Mesendoderm (in vitro differentiated cells): ENCODE results near the gene CAPS2.

Experiments used
- DNase-seq: peaks from one replicate; pipeline ENCODE4 v3.0.0; 2013
- H2AK5ac ChIP-seq: 2 replicates; pipeline ENCODE4 v1.6.1; 2013; ENCODE audit warnings: low read length, inconsistent platforms
- H2BK120ac ChIP-seq: 2 replicates; pipeline ENCODE4 v1.6.1; 2013; ENCODE audit warnings: low read depth, mild to moderate bottlenecking, low read length, moderate library complexity, mixed read lengths
- H2BK15ac ChIP-seq: replicated peaks from 2 replicates; pipeline ENCODE4 v1.6.1; 2013; ENCODE audit warnings: low read depth, mild to moderate bottlenecking, moderate library complexity
- H2BK5ac ChIP-seq: 2 replicates; pipeline ENCODE4 v1.6.1; 2013; ENCODE audit warnings: low read length, inconsistent platforms
- H3K18ac ChIP-seq: 2 replicates; pipeline ENCODE4 v1.6.1; 2013; ENCODE audit warnings: mild to moderate bottlenecking, low read length, mixed read lengths
- H3K23ac ChIP-seq: one replicate; pipeline ENCODE4 v1.6.1; 2013; ENCODE audit warnings: low read length
- H3K27ac ChIP-seq: 2 replicates; pipeline ENCODE4 v1.5.1; 2013; ENCODE audit warnings: low read depth, mild to moderate bottlenecking, inconsistent platforms, low read length, moderate library complexity
- H3K27me3 ChIP-seq: 2 replicates; pipeline ENCODE4 v1.6.1; 2013; ENCODE audit warnings: low read length, control low read depth, mild to moderate bottlenecking, inconsistent platforms; ENCODE audit not compliant: insufficient read depth, poor library complexity
- H3K36me3 ChIP-seq: 2 replicates; pipeline ENCODE4 v1.6.1; 2013; ENCODE audit warnings: low read length, inconsistent platforms; ENCODE audit not compliant: control insufficient read depth, insufficient read depth
- H3K4ac ChIP-seq: one replicate; pipeline ENCODE4 v1.6.1; 2013; ENCODE audit warnings: low read depth, mild to moderate bottlenecking, low read length, moderate library complexity
- H3K4me1 ChIP-seq: 2 replicates; pipeline ENCODE4 v1.6.1; 2013; ENCODE audit warnings: low read depth, low read length, inconsistent platforms; ENCODE audit not compliant: control insufficient read depth
- H3K4me2 ChIP-seq: 2 replicates; pipeline ENCODE4 v1.6.1; 2013; ENCODE audit warnings: low read length
- H3K4me3 ChIP-seq: 2 replicates; pipeline ENCODE4 v1.5.1; 2013; ENCODE audit warnings: mild to moderate bottlenecking, low read length
- H3K56ac ChIP-seq: one replicate; pipeline ENCODE4 v1.6.1; 2013; ENCODE audit warnings: low read length
- H3K79me1 ChIP-seq: 2 replicates; pipeline ENCODE4 v1.6.1; 2013; ENCODE audit warnings: low read length, inconsistent platforms
- H3K79me2 ChIP-seq: 2 replicates; pipeline ENCODE4 v1.6.1; 2013; ENCODE audit warnings: mild to moderate bottlenecking, low read length; ENCODE audit not compliant: control insufficient read depth, insufficient read depth
- H3K9ac ChIP-seq: 2 replicates; pipeline ENCODE4 v1.6.1; 2013; ENCODE audit warnings: low read length, inconsistent platforms
- H4K5ac ChIP-seq: one replicate; pipeline ENCODE4 v1.6.1; 2013; ENCODE audit warnings: low read length
- H4K8ac ChIP-seq: one replicate; pipeline ENCODE4 v1.6.1; 2013; ENCODE audit warnings: low read depth, mild to moderate bottlenecking, control low read depth, low read length, moderate library complexity
- WGBS: extraction: QIAGEN DNeasy Blood & Tissue Kit; methylation state at CpG from one replicate; pipeline ENCODE4 v1.1.7; 2013; ENCODE audit warnings: low lambda C conversion rate, missing lambda C conversion rate; ENCODE audit not compliant: insufficient coverage; ENCODE audit errors: extremely low coverage; 5-methylcytosine and 5-hydroxymethylcytosine counted together

The CAPS2 gene

GRCh38 chr12:75259143-75259542 lies 71.0 kb downstream of the CAPS2 start:
- WGBS: no CpG with 5 or more reads among the region's 1 CpG
- Histone ChIP-seq H3K4ac (no peak overlapping the region), H3K18ac (no peak overlapping the region), H3K4me1 (no peaks in the 10 kb centered on the region), H3K4me3 (no peak overlapping the region), H2BK120ac (no peak overlapping the region), H3K27me3 (no peaks in the 10 kb centered on the region), H3K27ac (no peak overlapping the region), H2AK5ac (no peak overlapping the region), H3K4me2 (no peak overlapping the region), H3K79me2 (no peaks in the 10 kb centered on the region), H2BK5ac (no peak overlapping the region), H4K5ac (no peak overlapping the region), H2BK15ac (no peak overlapping the region), H3K9ac (no peak overlapping the region), H3K36me3 (no peaks in the 10 kb centered on the region), H3K56ac (no peak overlapping the region), H3K79me1 (no peaks in the 10 kb centered on the region), H4K8ac (no peak overlapping the region), H3K23ac (no peak overlapping the region)
- peak; percentile 4 for DNase-seq

DNA sequence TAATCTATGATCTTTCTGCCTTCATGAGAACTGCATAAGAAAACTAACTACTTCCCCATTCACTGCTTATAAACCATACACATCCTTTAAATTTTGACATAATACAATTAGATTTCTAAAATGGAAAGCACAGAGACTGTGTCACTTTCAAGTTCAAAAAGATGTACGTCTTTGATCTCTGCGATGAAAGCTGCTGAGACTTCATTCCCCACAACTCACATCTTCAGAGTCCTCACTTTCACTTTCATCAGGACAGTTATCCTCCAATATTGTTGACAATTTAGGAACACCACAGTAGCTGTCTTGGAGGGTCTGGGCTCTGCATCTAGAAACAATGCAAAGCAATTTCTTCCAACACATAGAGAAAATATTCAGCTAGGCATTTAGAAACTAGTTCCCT lies 72.6 kb downstream of the CAPS2 start:
- H3K23ac ChIP-seq: no peak overlapping the region
- no peak overlapping the region for H2AK5ac ChIP-seq
- H3K27ac ChIP-seq: no peak overlapping the region
- no peak overlapping the region for H3K4me2 ChIP-seq
- H4K5ac ChIP-seq: no peak overlapping the region
- no peak overlapping the region for H2BK120ac ChIP-seq
- H3K36me3 ChIP-seq: no peaks in the 10 kb centered on the region
- no peak overlapping the region for H3K9ac ChIP-seq
- no peak overlapping the region for H3K18ac ChIP-seq
- H3K56ac ChIP-seq: no peak overlapping the region
- no peaks in the 10 kb centered on the region for H3K79me1 ChIP-seq
- H3K4me3 ChIP-seq: no peak overlapping the region
- H2BK5ac ChIP-seq: no peak overlapping the region
- no peak overlapping the region for H4K8ac ChIP-seq
- H3K4me1 ChIP-seq: no peaks in the 10 kb centered on the region
- no peak overlapping the region for H2BK15ac ChIP-seq
- H3K4ac ChIP-seq: no peak overlapping the region
- no peaks in the 10 kb centered on the region for H3K27me3 ChIP-seq
- no peak for DNase-seq
- WGBS: no CpG with 5 or more reads among the region's 2 CpGs
- H3K79me2 ChIP-seq: no peaks in the 10 kb centered on the region

DNA sequence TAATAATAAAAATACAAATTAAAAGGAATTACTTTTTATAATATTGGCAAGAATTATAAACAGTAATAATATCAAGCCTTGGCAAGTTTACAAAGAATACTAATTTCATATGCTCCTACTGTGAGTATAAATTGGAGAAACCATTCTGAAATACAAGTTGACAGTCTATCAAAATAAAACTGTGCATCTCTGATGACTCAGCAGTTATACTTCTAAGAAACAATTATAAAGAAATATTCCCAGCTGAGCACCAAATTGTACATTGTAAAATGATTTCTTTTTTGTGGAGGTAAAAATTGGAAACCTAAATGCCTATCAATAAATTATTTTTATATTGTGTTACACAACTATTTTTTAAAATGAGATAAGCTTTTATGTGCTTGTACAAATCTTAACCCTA lies 85.0 kb downstream of the CAPS2 start:
- Histone ChIP-seq H3K4me2 (no peak overlapping the region), H3K18ac (no peak overlapping the region), H4K8ac (no peak overlapping the region), H3K4me3 (no peak overlapping the region), H3K27ac (no peak overlapping the region), H2BK5ac (no peak overlapping the region), H3K23ac (no peak overlapping the region), H3K9ac (no peak overlapping the region), H3K79me1 (no peaks in the 10 kb centered on the region), H3K27me3 (no peaks in the 10 kb centered on the region), H3K56ac (no peak overlapping the region), H3K36me3 (no peaks in the 10 kb centered on the region), H3K4me1 (no peaks in the 10 kb centered on the region), H3K79me2 (no peaks in the 10 kb centered on the region), H2BK15ac (no peak overlapping the region), H4K5ac (no peak overlapping the region), H2BK120ac (no peak overlapping the region), H3K4ac (no peak overlapping the region), H2AK5ac (no peak overlapping the region)
- no peak for DNase-seq

DNA sequence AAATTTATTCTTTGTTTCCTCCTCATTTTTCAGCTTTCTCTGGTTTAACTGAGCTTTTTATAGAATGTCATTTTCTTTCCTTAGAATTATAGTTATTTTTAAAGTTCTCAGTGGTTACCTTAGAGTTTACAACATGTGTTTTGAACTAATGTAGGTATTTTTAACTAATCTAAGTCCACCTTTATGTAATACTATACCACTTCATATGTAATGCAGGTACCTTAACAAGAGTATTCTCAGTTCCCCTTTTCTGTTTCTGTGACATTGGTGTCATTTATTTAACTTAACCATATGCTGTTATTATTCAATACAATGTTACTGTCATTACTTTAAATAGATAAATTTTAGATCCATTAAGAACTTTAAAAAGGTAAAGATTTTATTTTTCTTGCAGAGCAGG lies 90.1 kb downstream of the CAPS2 start:
- Histone ChIP-seq H2BK15ac (no peak overlapping the region), H3K36me3 (no peaks in the 10 kb centered on the region), H4K5ac (no peak overlapping the region), H2AK5ac (no peak overlapping the region), H3K79me1 (no peaks in the 10 kb centered on the region), H3K79me2 (no peaks in the 10 kb centered on the region), H2BK5ac (no peak overlapping the region), H3K9ac (no peak overlapping the region), H3K18ac (no peak overlapping the region), H4K8ac (no peak overlapping the region), H3K56ac (no peak overlapping the region), H3K4me1 (no peaks in the 10 kb centered on the region), H3K23ac (no peak overlapping the region), H3K27me3 (no peaks in the 10 kb centered on the region), H2BK120ac (no peak overlapping the region), H3K4ac (no peak overlapping the region), H3K27ac (no peak overlapping the region), H3K4me3 (no peak overlapping the region), H3K4me2 (no peak overlapping the region)
- no peak for DNase-seq

DNA sequence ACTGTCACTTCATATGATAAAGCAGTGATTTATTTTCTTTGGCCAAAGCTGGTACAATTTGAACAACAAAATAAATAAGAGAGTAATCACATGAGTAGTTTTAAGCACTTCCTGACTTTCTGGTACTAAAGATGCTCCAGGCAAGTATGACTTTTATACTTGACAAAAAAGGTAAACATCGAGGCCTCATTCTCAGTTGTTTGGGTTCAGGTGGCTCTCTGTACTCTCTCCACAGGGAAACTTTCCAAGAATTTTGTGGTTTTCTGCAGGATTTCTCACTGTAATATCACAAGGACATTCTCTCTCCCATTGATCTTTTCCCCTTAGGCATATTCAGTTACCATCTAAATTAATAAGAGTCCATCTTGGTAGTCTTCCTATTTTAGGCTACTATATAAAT lies 93.9 kb downstream of the CAPS2 start:
- Histone ChIP-seq H3K9ac (no peak overlapping the region), H3K27me3 (no peaks in the 10 kb centered on the region), H3K4me1 (no peaks in the 10 kb centered on the region), H3K4ac (no peak overlapping the region), H3K4me2 (no peak overlapping the region), H3K36me3 (no peaks in the 10 kb centered on the region), H2AK5ac (no peak overlapping the region), H2BK15ac (no peak overlapping the region), H3K4me3 (no peak overlapping the region), H3K56ac (no peak overlapping the region), H3K79me1 (no peaks in the 10 kb centered on the region), H3K18ac (no peak overlapping the region), H3K27ac (no peak overlapping the region), H3K79me2 (no peaks in the 10 kb centered on the region), H2BK5ac (no peak overlapping the region), H4K8ac (no peak overlapping the region), H3K23ac (no peak overlapping the region), H4K5ac (no peak overlapping the region), H2BK120ac (no peak overlapping the region)
- DNase-seq: no peak
- WGBS: no CpG with 5 or more reads among the region's 1 CpG

GRCh38 chr12:75227132-75227531 lies 103.0 kb downstream of the CAPS2 start:
- Histone ChIP-seq H3K4me1 (no peaks in the 10 kb centered on the region), H3K79me2 (no peaks in the 10 kb centered on the region), H3K56ac (no peak overlapping the region), H3K23ac (no peak overlapping the region), H2BK5ac (no peak overlapping the region), H2BK120ac (no peak overlapping the region), H3K36me3 (no peaks in the 10 kb centered on the region), H2BK15ac (no peak overlapping the region), H3K4me3 (no peak overlapping the region), H4K5ac (no peak overlapping the region), H3K9ac (no peak overlapping the region), H2AK5ac (no peak overlapping the region), H3K18ac (no peak overlapping the region), H4K8ac (no peak overlapping the region), H3K27me3 (no peaks in the 10 kb centered on the region), H3K4ac (no peak overlapping the region), H3K27ac (no peak overlapping the region), H3K4me2 (no peak overlapping the region), H3K79me1 (no peaks in the 10 kb centered on the region)
- DNase-seq: no peak
- no CpG with 5 or more reads among the region's 1 CpG for WGBS
